OCI-LY7 (cell line): ENCODE measurements around the gene ANKS4B. TPM values are rescaled to one million over a fixed set of nuclear protein-coding genes. Genes with fewer than 3 reads are reported as not detected.

Experiments used
- BruUV-seq: library from RNA; stranded (reverse); fragments of 400-500 nt; replicated peaks from 2 replicates; lab custom pipeline; 2021; lab: Mats Ljungman, UMichigan
- CTCF ChIA-PET: fragments of 300-600 bp; sonication (Branson Sonifier 250); formaldehyde crosslinking; loops from one replicate; lab custom pipeline; 2022; ENCODE audit warnings: antibody characterized with exemption; ENCODE audit not compliant: unreplicated experiment; lab: Charles Lee
- POLR2A ChIA-PET: fragments of 300-600 bp; sonication (Branson Sonifier 250); formaldehyde crosslinking; loops from one replicate; lab custom pipeline; 2022; ENCODE audit warnings: antibody characterized with exemption; lab: Charles Lee
- DNase-seq: peaks from one replicate; pipeline ENCODE4 v3.0.0-alpha.2; 2015; ENCODE audit warnings: low spot score
- H2AFZ ChIP-seq: fragments of 200-600 bp; sonication (generic), shearing (Covaris generic); 2 replicates; pipeline ENCODE4 v1.6.1; 2014; ENCODE audit warnings: mild to moderate bottlenecking, antibody characterized with exemption, low read length, moderate library complexity
- H3K27ac ChIP-seq: fragments of 200-600 bp; sonication (generic); 2 replicates; pipeline ENCODE4 v1.5.1; 2014; ENCODE audit warnings: mixed run types, low read depth, mild to moderate bottlenecking, moderate library complexity, low read length, inconsistent platforms; ENCODE audit not compliant: poor library complexity, severe bottlenecking
- H3K36me3 ChIP-seq: fragments of 200-600 bp; sonication (generic); 2 replicates; pipeline ENCODE4 v1.6.1; 2014; ENCODE audit warnings: mild to moderate bottlenecking, antibody characterized with exemption, low read length, moderate library complexity, mixed read lengths; ENCODE audit not compliant: insufficient read depth
- H3K4me1 ChIP-seq: fragments of 200-600 bp; sonication (generic); 2 replicates; pipeline ENCODE4 v1.5.1; 2014; ENCODE audit warnings: mild to moderate bottlenecking, low read length; ENCODE audit not compliant: insufficient read depth, poor library complexity, severe bottlenecking
- H3K4me2 ChIP-seq: fragments of 200-600 bp; sonication (generic); 2 replicates; pipeline ENCODE4 v1.6.1; 2014; ENCODE audit warnings: mild to moderate bottlenecking, low read length
- H3K4me3 ChIP-seq: fragments of 200-600 bp; sonication (generic); 2 replicates; pipeline ENCODE4 v1.5.1; 2014; ENCODE audit warnings: mild to moderate bottlenecking, low read depth, low read length; ENCODE audit not compliant: poor library complexity, severe bottlenecking
- H3K79me2 ChIP-seq: fragments of 200-600 bp; sonication (generic); 2 replicates; pipeline ENCODE4 v1.6.1; 2016; ENCODE audit warnings: low read depth, mild to moderate bottlenecking, low read length, moderate library complexity, mixed read lengths; ENCODE audit not compliant: insufficient read depth
- H3K9me2 ChIP-seq: fragments of 200-600 bp; sonication (generic); 2 replicates; pipeline ENCODE4 v1.6.1; 2016; ENCODE audit warnings: mild to moderate bottlenecking, low read length, mixed read lengths; ENCODE audit not compliant: insufficient read depth
- H3K9me3 ChIP-seq: fragments of 200-600 bp; sonication (generic); 2 replicates; pipeline ENCODE4 v1.6.1; 2014; ENCODE audit warnings: mild to moderate bottlenecking, mixed run types, low read length, mixed read lengths
- H4K20me1 ChIP-seq: fragments of 200-600 bp; sonication (generic); 2 replicates; pipeline ENCODE4 v1.6.1; 2014; ENCODE audit warnings: mild to moderate bottlenecking, antibody characterized with exemption, low read length, moderate library complexity, mixed read lengths; ENCODE audit not compliant: insufficient read depth
- EZH2phosphoT487 ChIP-seq: fragments of 200-600 bp; sonication (generic); IDR thresholded peaks from 2 replicates; pipeline ENCODE4 v1.6.1; 2018; ENCODE audit warnings: low read depth, borderline replicate concordance, mild to moderate bottlenecking, mixed run types, antibody characterized with exemption, low read length, moderate library complexity, mixed read lengths
- intact Hi-C: fragments of 100-400 bp; cut with micrococcal nuclease; formaldehyde crosslinking; loops from one replicate; pipeline ENCODE4 v1.10.0; 2022; ENCODE audit not compliant: unreplicated experiment
- total RNA-seq, 2 experiments: library from RNA; depleted of rRNA in 1 of 2; stranded (reverse); fragments of >200 nt in 1 of 2; shearing (Covaris generic) in 1 of 2; gene quantifications; 2 replicates each; pipeline ENCODE4 v1.2.3, GENCODE V29; 2014 to 2022
- TF ChIP-seq, protein P1 (sequence below): fragments of 200-600 bp; sonication (generic); conservative IDR thresholded peaks from 2 replicates; pipeline ENCODE4 v1.5.1; 2014; ENCODE audit warnings: mild to moderate bottlenecking, antibody characterized with exemption, low read length, moderate library complexity, mixed read lengths

Gene ANKS4B
- total RNA-seq, 2 experiments from 2014 or later: not detected

- no TSS peak for BruUV-seq
- peaks cover 21% of the 10 kb centered on the region; the same call in 1 of the 2 replicates for H3K79me2 ChIP-seq
- H3K4me3 ChIP-seq: peak overlapping the region; percentile 81
- H4K20me1 ChIP-seq: no peaks in the 10 kb centered on the region
- peak; percentile 87 for DNase-seq
- TF ChIP-seq, protein P1, sequence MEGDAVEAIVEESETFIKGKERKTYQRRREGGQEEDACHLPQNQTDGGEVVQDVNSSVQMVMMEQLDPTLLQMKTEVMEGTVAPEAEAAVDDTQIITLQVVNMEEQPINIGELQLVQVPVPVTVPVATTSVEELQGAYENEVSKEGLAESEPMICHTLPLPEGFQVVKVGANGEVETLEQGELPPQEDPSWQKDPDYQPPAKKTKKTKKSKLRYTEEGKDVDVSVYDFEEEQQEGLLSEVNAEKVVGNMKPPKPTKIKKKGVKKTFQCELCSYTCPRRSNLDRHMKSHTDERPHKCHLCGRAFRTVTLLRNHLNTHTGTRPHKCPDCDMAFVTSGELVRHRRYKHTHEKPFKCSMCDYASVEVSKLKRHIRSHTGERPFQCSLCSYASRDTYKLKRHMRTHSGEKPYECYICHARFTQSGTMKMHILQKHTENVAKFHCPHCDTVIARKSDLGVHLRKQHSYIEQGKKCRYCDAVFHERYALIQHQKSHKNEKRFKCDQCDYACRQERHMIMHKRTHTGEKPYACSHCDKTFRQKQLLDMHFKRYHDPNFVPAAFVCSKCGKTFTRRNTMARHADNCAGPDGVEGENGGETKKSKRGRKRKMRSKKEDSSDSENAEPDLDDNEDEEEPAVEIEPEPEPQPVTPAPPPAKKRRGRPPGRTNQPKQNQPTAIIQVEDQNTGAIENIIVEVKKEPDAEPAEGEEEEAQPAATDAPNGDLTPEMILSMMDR: peak; percentile 91
- TF ChIP-seq EZH2phosphoT487: no peak
- ChIA-PET POLR2A (interaction anchor here (0.7 to 1.5 kb wide), 10 partner anchors 15 to 1398 kb away, joined by 3 to 8 read pairs (median 5); partner anchors contain the start of gene LDAF1), CTCF (interaction anchor here (0.7 to 1.1 kb wide), 2 partner anchors 112 to 141 kb away, joined by 4 to 5 read pairs; no protein-coding TSS in a partner anchor)
- H3K36me3 ChIP-seq: no peaks in the 10 kb centered on the region
- H3K4me1 ChIP-seq: peaks cover 25% of the 10 kb centered on the region
- peak overlapping the region; percentile 69 for H3K27ac ChIP-seq
- no peaks in the 10 kb centered on the region for H3K9me3 ChIP-seq
- H3K9me2 ChIP-seq: no peaks in the 10 kb centered on the region
- H2AFZ ChIP-seq: peak overlapping the region; percentile 95
- intact Hi-C loops: loop anchor here (1.0 to 10.0 kb wide), 5 partner anchors 56 to 254 kb away; no protein-coding TSS in a partner anchor
- peak overlapping the region; percentile 83 for H3K4me2 ChIP-seq
Observed at GRCh38 chr16:21300309-21301167, 67.0 kb downstream of the ANKS4B start.

DNA sequence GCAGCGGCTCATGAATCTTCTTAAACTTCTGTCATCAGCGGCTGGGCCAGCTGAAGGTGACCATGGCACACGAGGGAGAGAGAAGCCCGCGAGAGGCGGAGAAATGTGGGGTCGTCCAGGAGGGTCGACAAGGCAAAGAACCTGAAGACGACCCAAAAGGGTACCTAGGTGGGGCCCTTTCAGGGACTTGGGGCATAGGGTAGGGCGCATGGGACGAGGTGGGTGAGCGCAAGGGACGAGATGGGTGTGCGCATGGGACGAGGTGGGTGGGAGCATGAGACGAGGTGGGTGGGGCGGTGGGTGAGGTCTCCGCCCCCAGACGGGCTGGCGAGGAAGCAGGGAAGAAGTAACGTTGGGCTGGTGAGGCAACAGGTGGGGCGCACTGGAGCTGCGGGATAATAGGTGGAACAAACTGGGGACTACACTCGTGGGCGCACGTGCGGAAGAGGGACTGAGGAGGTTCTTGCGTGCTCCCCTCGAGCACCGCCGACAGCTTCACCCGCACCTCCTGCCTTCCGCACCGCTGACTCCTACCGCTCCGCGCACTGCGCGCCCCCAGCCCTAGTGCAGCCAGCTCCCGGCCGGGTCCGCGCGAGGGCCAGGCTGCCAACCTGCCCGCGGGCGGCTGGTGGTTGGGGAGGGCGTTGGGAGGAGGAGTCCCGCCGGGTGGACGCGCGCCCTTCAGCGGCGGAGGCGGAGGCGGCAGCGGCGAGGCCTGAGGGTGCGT, 67.8 kb downstream of the ANKS4B start:
- DNase-seq: peak; percentile 88
- no peaks in the 10 kb centered on the region for H3K36me3 ChIP-seq
- peak overlapping the region; percentile 83 for H3K4me2 ChIP-seq
- no peaks in the 10 kb centered on the region for H4K20me1 ChIP-seq
- intact Hi-C loops: loop anchor here (1.0 to 10.0 kb wide), 4 partner anchors 55 to 253 kb away; no protein-coding TSS in a partner anchor
- H3K4me3 ChIP-seq: peak overlapping the region; percentile 81
- no peaks in the 10 kb centered on the region for H3K9me3 ChIP-seq
- no TSS peak for BruUV-seq
- peaks cover 25% of the 10 kb centered on the region for H3K4me1 ChIP-seq
- H2AFZ ChIP-seq: peak overlapping the region; percentile 95
- ChIA-PET CTCF (interaction anchor here (0.7 to 1.1 kb wide), 2 partner anchors 113 to 142 kb away, joined by 4 to 5 read pairs; no protein-coding TSS in a partner anchor), POLR2A (interaction anchor here (0.7 to 1.5 kb wide), 7 partner anchors 16 to 143 kb away, joined by 3 to 6 read pairs (median 5); partner anchors contain the start of gene LDAF1)
- no peak for TF ChIP-seq EZH2phosphoT487
- TF ChIP-seq, protein P1: peak; percentile 62
- peak overlapping the region; percentile 69 for H3K27ac ChIP-seq
- no peaks in the 10 kb centered on the region for H3K9me2 ChIP-seq
- H3K79me2 ChIP-seq: peaks cover 21% of the 10 kb centered on the region; the same call in 1 of the 2 replicates
